Mesendoderm (in vitro differentiated cells): ENCODE measurements around the gene ECHDC3.

Source experiments
- DNase-seq: peaks from one replicate; pipeline ENCODE4 v3.0.0; 2013
- H2AK5ac ChIP-seq: 2 replicates; pipeline ENCODE4 v1.6.1; 2013; ENCODE audit warnings: low read length, inconsistent platforms
- H2BK120ac ChIP-seq: 2 replicates; pipeline ENCODE4 v1.6.1; 2013; ENCODE audit warnings: low read depth, mild to moderate bottlenecking, low read length, moderate library complexity, mixed read lengths
- H2BK15ac ChIP-seq: replicated peaks from 2 replicates; pipeline ENCODE4 v1.6.1; 2013; ENCODE audit warnings: low read depth, mild to moderate bottlenecking, moderate library complexity
- H2BK5ac ChIP-seq: 2 replicates; pipeline ENCODE4 v1.6.1; 2013; ENCODE audit warnings: low read length, inconsistent platforms
- H3K18ac ChIP-seq: 2 replicates; pipeline ENCODE4 v1.6.1; 2013; ENCODE audit warnings: mild to moderate bottlenecking, low read length, mixed read lengths
- H3K23ac ChIP-seq: one replicate; pipeline ENCODE4 v1.6.1; 2013; ENCODE audit warnings: low read length
- H3K27ac ChIP-seq: 2 replicates; pipeline ENCODE4 v1.5.1; 2013; ENCODE audit warnings: low read depth, mild to moderate bottlenecking, inconsistent platforms, low read length, moderate library complexity
- H3K27me3 ChIP-seq: 2 replicates; pipeline ENCODE4 v1.6.1; 2013; ENCODE audit warnings: low read length, control low read depth, mild to moderate bottlenecking, inconsistent platforms; ENCODE audit not compliant: insufficient read depth, poor library complexity
- H3K36me3 ChIP-seq: 2 replicates; pipeline ENCODE4 v1.6.1; 2013; ENCODE audit warnings: low read length, inconsistent platforms; ENCODE audit not compliant: control insufficient read depth, insufficient read depth
- H3K4ac ChIP-seq: one replicate; pipeline ENCODE4 v1.6.1; 2013; ENCODE audit warnings: low read depth, mild to moderate bottlenecking, low read length, moderate library complexity
- H3K4me1 ChIP-seq: 2 replicates; pipeline ENCODE4 v1.6.1; 2013; ENCODE audit warnings: low read depth, low read length, inconsistent platforms; ENCODE audit not compliant: control insufficient read depth
- H3K4me2 ChIP-seq: 2 replicates; pipeline ENCODE4 v1.6.1; 2013; ENCODE audit warnings: low read length
- H3K4me3 ChIP-seq: 2 replicates; pipeline ENCODE4 v1.5.1; 2013; ENCODE audit warnings: mild to moderate bottlenecking, low read length
- H3K56ac ChIP-seq: one replicate; pipeline ENCODE4 v1.6.1; 2013; ENCODE audit warnings: low read length
- H3K79me1 ChIP-seq: 2 replicates; pipeline ENCODE4 v1.6.1; 2013; ENCODE audit warnings: low read length, inconsistent platforms
- H3K79me2 ChIP-seq: 2 replicates; pipeline ENCODE4 v1.6.1; 2013; ENCODE audit warnings: mild to moderate bottlenecking, low read length; ENCODE audit not compliant: control insufficient read depth, insufficient read depth
- H3K9ac ChIP-seq: 2 replicates; pipeline ENCODE4 v1.6.1; 2013; ENCODE audit warnings: low read length, inconsistent platforms
- H4K5ac ChIP-seq: one replicate; pipeline ENCODE4 v1.6.1; 2013; ENCODE audit warnings: low read length
- H4K8ac ChIP-seq: one replicate; pipeline ENCODE4 v1.6.1; 2013; ENCODE audit warnings: low read depth, mild to moderate bottlenecking, control low read depth, low read length, moderate library complexity
- WGBS: extraction: QIAGEN DNeasy Blood & Tissue Kit; methylation state at CpG from one replicate; pipeline ENCODE4 v1.1.7; 2013; ENCODE audit warnings: low lambda C conversion rate, missing lambda C conversion rate; ENCODE audit not compliant: insufficient coverage; ENCODE audit errors: extremely low coverage; 5-methylcytosine and 5-hydroxymethylcytosine counted together

The ECHDC3 gene

GRCh38 chr10:11699550-11700097 is 42.6 kb upstream of the ECHDC3 start:
- Histone ChIP-seq H3K18ac (no peak overlapping the region), H3K23ac (no peak overlapping the region), H3K36me3 (no peaks in the 10 kb centered on the region), H3K4me1 (no peaks in the 10 kb centered on the region), H4K8ac (no peak overlapping the region), H3K27ac (no peak overlapping the region), H2BK15ac (no peak overlapping the region), H2AK5ac (no peak overlapping the region), H3K4ac (no peak overlapping the region), H4K5ac (no peak overlapping the region), H3K79me1 (no peaks in the 10 kb centered on the region), H3K4me3 (no peak overlapping the region), H3K79me2 (no peaks in the 10 kb centered on the region), H3K4me2 (no peak overlapping the region), H3K56ac (no peak overlapping the region), H3K27me3 (no peaks in the 10 kb centered on the region), H2BK5ac (no peak overlapping the region), H2BK120ac (no peak overlapping the region), H3K9ac (no peak overlapping the region)
- DNase-seq: no peak
- WGBS: no CpG with 5 or more reads among the region's 14 CpGs

- Histone ChIP-seq H3K56ac (no peak overlapping the region), H3K4ac (no peak overlapping the region), H3K9ac (no peak overlapping the region), H4K5ac (no peak overlapping the region), H2AK5ac (no peak overlapping the region), H3K27me3 (no peaks in the 10 kb centered on the region), H3K18ac (no peak overlapping the region), H2BK15ac (no peak overlapping the region), H3K4me1 (no peaks in the 10 kb centered on the region), H3K23ac (no peak overlapping the region), H2BK5ac (no peak overlapping the region), H3K36me3 (no peaks in the 10 kb centered on the region), H2BK120ac (no peak overlapping the region), H3K79me1 (no peaks in the 10 kb centered on the region), H3K4me2 (no peak overlapping the region), H4K8ac (no peak overlapping the region), H3K27ac (no peak overlapping the region), H3K79me2 (no peaks in the 10 kb centered on the region), H3K4me3 (no peak overlapping the region)
- DNase-seq: no peak
- WGBS: no CpG with 5 or more reads among the region's 6 CpGs
These were observed 41.6 kb upstream of the ECHDC3 start for GRCh38 chr10:11700539-11700938.

- Histone ChIP-seq H3K79me1 (no peaks in the 10 kb centered on the region), H2AK5ac (no peak overlapping the region), H3K4me2 (no peak overlapping the region), H2BK5ac (no peak overlapping the region), H3K36me3 (no peaks in the 10 kb centered on the region), H3K56ac (no peak overlapping the region), H3K4ac (no peak overlapping the region), H4K5ac (no peak overlapping the region), H4K8ac (no peak overlapping the region), H3K4me3 (no peak overlapping the region), H3K4me1 (no peaks in the 10 kb centered on the region), H3K9ac (no peak overlapping the region), H3K18ac (no peak overlapping the region), H2BK120ac (no peak overlapping the region), H3K79me2 (no peaks in the 10 kb centered on the region), H3K27ac (no peak overlapping the region), H2BK15ac (no peak overlapping the region), H3K23ac (no peak overlapping the region), H3K27me3 (no peaks in the 10 kb centered on the region)
- no CpG with 5 or more reads among the region's 6 CpGs for WGBS
- no peak for DNase-seq
These were observed 40.6 kb upstream of the ECHDC3 start for GRCh38 chr10:11701451-11702095.

- no peak overlapping the region for H2BK15ac ChIP-seq
- H3K23ac ChIP-seq: no peak overlapping the region
- no peak overlapping the region for H3K56ac ChIP-seq
- no peak overlapping the region for H4K8ac ChIP-seq
- H3K18ac ChIP-seq: no peak overlapping the region
- H3K4ac ChIP-seq: no peak overlapping the region
- no peak overlapping the region for H2BK5ac ChIP-seq
- DNase-seq: no peak
- no peaks in the 10 kb centered on the region for H3K36me3 ChIP-seq
- H3K9ac ChIP-seq: no peak overlapping the region
- no peak overlapping the region for H4K5ac ChIP-seq
- no peak overlapping the region for H2BK120ac ChIP-seq
- WGBS: no CpG with 5 or more reads among the region's 4 CpGs
- H2AK5ac ChIP-seq: no peak overlapping the region
- no peak overlapping the region for H3K27ac ChIP-seq
- no peak overlapping the region for H3K4me3 ChIP-seq
- no peaks in the 10 kb centered on the region for H3K4me1 ChIP-seq
- no peaks in the 10 kb centered on the region for H3K79me2 ChIP-seq
- H3K4me2 ChIP-seq: no peak overlapping the region
- no peaks in the 10 kb centered on the region for H3K79me1 ChIP-seq
- H3K27me3 ChIP-seq: no peaks in the 10 kb centered on the region
These were observed 39.9 kb upstream of the ECHDC3 start for GRCh38 chr10:11702264-11702663.

GRCh38 chr10:11704092-11704491 is 38.1 kb upstream of the ECHDC3 start:
- Histone ChIP-seq H2BK15ac (no peak overlapping the region), H3K4me2 (no peak overlapping the region), H3K4me3 (no peak overlapping the region), H3K79me1 (no peaks in the 10 kb centered on the region), H3K36me3 (no peaks in the 10 kb centered on the region), H2AK5ac (no peak overlapping the region), H3K4ac (no peak overlapping the region), H3K4me1 (no peaks in the 10 kb centered on the region), H2BK120ac (no peak overlapping the region), H3K56ac (no peak overlapping the region), H3K18ac (no peak overlapping the region), H2BK5ac (no peak overlapping the region), H3K23ac (no peak overlapping the region), H4K5ac (no peak overlapping the region), H3K27ac (no peak overlapping the region), H4K8ac (no peak overlapping the region), H3K27me3 (no peaks in the 10 kb centered on the region), H3K9ac (no peak overlapping the region), H3K79me2 (no peaks in the 10 kb centered on the region)
- no peak for DNase-seq
- no CpG with 5 or more reads among the region's 8 CpGs for WGBS

GRCh38 chr10:11705722-11706121 is 36.5 kb upstream of the ECHDC3 start:
- H3K36me3 ChIP-seq: no peaks in the 10 kb centered on the region
- H3K56ac ChIP-seq: no peak overlapping the region
- no peak overlapping the region for H3K4me2 ChIP-seq
- no peak for DNase-seq
- no peak overlapping the region for H3K4me3 ChIP-seq
- no peak overlapping the region for H2BK15ac ChIP-seq
- H3K79me2 ChIP-seq: no peaks in the 10 kb centered on the region
- no peak overlapping the region for H3K18ac ChIP-seq
- no CpG with 5 or more reads among the region's 4 CpGs for WGBS
- H4K5ac ChIP-seq: no peak overlapping the region
- H3K27ac ChIP-seq: no peak overlapping the region
- no peaks in the 10 kb centered on the region for H3K79me1 ChIP-seq
- no peak overlapping the region for H3K4ac ChIP-seq
- no peak overlapping the region for H2AK5ac ChIP-seq
- no peak overlapping the region for H3K23ac ChIP-seq
- H3K27me3 ChIP-seq: no peaks in the 10 kb centered on the region
- H3K9ac ChIP-seq: no peak overlapping the region
- H4K8ac ChIP-seq: no peak overlapping the region
- no peak overlapping the region for H2BK5ac ChIP-seq
- no peaks in the 10 kb centered on the region for H3K4me1 ChIP-seq
- no peak overlapping the region for H2BK120ac ChIP-seq
